H4 (cell line): ENCODE measurements around the gene ENDOG. TPM values are rescaled to one million over a fixed set of nuclear protein-coding genes. Genes with fewer than 3 reads are reported as not detected.
"Not testable (repeated sequence)": the region's sequence is repeated elsewhere in the genome, so short reads cannot be mapped to it uniquely, and the experiment has no call there.

ENCODE experiments used
- DNase-seq: peaks from one replicate; pipeline ENCODE4 v3.0.0-alpha.2; 2015; ENCODE audit warnings: low spot score
- total RNA-seq: library from RNA; depleted of rRNA; stranded (reverse); fragments of >200 nt; shearing (Covaris generic); gene quantifications from 2 replicates; pipeline ENCODE4 v1.2.3, GENCODE V29; 2014; rRNA removed

The ENDOG gene
- 13.5 and 17.4 TPM in 2 replicates for total RNA-seq

DNA sequence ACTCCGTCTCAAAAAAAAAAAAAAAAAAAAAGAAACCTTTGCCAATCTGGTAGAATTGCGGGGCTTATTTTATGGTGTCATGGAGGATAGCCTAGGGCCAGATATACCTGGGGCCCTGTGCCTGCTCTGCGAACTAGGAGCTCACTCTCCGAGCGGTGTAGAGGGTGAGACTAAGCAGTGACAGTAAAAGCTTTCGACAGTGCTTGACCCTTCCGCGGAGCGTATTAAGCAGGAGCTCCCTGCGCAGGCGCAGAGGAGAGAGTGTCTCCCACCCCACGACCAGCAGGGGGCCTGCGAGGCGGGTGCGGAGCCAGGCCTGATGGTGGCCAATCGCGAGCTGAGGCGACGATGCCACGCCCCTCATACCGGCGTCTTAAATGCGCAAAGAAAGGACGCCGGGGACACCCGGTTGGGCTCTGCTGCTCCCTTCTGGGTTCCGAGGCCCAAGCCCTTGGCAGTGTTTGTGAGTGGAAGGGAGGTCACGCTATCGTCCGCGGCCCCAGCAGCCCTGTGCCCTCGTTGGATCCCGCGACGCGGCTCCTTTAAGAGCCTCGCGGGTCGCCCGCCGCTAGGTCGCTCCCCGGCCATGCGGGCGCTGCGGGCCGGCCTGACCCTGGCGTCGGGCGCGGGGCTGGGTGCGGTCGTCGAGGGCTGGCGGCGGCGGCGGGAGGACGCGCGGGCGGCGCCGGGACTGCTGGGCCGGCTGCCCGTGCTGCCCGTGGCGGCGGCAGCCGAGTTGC, at the start of gene ENDOG:
Gene ENDOG, plus strand, starts transcription at position 402 of the 740 bp plus-strand sequence. Its CDS starts 185 bp downstream, at position 587.
- peak; percentile 96 for DNase-seq

GRCh38 chr9:128768606-128769005, 49.7 kb upstream of the ENDOG start:
- DNase-seq: no peak

DNA sequence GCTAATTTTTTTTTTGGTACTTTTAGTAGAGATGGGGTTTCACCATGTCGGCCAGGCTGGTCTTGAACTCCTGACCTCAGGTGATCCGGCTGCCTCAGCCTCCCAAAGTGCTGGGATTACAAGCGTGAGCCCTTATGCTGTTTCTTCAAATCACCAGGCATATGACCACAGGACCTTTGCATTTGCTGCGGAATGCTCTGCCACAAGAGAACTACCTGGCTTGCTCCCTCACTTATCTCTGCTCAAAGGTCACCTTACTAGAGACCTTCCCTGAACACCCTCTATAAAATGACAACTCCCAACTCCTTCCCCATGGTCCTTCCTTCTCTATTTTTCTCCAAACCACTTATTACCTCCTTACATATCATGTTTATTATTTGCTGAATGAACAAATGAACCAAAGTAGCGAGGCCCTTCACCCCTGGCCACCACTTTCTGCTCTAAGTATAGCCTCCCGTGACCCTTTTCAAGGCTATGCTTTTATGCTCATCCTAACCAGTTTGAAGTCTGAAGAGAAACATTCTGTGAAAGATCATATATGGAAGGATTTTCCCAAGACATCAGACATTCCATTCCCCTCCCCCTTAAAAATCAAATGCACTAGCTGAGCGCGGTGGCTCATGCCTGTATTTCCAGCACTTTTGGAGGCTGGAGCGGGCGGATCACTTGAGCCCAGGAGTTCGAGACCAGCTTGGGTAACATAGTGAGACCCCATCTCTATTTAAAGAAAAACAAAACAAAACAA, 47.8 kb upstream of the ENDOG start:
- DNase-seq: no peak

- no peak for DNase-seq
These were observed 47.1 kb upstream of the ENDOG start for GRCh38 chr9:128771094-128771721.

GRCh38 chr9:128771745-128772519, 46.4 kb upstream of the ENDOG start, which contains the start of gene ZER1:
TSS of gene ZER1 (minus strand) at chr9:128771927. CDS start at chr9:128755565, 16,362 bp downstream.
- peak; percentile 72 for DNase-seq

DNA sequence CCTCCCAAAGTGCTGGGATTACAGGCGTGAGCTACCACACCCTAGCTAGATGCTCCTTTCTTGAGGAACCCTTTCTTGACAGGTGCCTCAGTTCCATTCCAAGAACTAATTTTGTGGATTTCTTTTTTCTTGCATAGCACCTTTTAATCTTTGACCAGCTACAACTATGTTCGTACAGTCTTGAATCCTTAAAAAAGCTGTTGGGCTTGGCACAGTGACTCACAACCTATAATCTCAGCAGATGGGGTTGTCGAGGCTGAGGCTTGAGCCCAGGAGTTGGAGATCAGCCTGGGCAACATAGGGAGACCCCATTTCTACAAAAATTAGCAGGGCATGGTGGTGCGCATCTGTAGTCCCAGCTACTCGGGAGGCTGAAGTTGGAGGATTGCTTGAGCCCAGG, 45.3 kb upstream of the ENDOG start:
- no peak for DNase-seq

- DNase-seq: no peak
These were observed 43.5 kb upstream of the ENDOG start for GRCh38 chr9:128774804-128775203.

GRCh38 chr9:128780093-128780492, 38.2 kb upstream of the ENDOG start:
- DNase-seq: not testable (repeated sequence)

DNA sequence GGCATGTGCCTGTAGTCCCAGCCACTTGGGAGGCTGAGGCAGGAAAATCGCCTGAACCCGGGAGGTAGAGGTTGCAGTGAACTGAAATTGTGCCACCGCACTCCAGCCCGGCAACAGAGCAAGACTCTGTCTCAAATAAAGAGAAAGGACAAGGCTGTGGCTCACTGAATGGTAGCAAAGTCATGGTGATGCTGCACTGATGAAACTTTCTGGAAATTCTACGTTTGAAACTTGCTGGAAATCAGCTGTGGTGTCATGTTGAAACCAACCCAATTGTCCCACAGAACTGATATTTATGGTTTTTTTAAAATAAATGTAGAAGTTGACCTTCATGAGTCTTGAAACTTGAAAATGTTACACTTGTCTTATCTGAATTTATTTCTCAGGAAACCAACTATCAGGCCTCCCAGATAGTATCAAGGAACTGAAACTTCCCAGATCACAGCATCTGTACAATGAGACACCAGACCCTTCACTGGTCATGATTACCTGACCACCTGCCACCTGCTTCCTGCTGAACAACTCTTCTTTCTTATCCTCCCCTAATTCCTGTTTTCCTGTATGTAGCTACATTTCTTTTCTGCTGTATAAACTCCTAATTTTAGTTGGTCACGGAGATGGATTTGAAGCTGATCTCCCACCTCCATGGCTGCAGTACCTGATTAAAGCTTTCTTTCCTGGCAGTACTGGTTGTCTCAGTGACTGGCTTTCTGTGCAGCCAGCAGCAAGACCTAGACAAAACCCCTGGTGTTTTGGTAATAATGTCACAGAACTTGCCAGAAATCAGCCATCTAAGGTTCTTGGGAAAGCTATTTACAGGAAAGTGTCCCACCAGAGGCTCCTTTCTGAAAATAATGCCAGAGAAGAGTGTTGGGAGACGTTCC, 36.9 kb upstream of the ENDOG start:
- DNase-seq: no peak

DNA sequence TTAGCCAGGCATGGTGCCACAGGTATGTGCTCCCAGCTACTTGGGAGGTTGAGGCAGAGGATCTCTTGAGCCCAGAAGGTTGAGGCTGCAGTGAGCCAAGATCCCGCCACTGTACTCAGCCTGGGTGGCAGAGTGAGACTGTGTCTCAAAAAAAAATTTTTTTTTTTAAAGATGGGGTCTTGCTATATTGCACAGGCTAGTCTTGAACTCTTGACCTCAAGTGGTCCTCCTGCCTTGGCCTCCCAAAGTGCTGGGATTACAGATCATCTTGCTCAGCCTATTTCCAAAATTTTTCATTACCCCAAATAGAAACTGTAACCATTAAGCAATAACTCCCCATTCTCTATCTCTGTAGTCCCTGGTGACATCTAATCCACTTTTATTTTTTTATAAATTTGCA, 35.6 kb upstream of the ENDOG start:
- no peak for DNase-seq

DNA sequence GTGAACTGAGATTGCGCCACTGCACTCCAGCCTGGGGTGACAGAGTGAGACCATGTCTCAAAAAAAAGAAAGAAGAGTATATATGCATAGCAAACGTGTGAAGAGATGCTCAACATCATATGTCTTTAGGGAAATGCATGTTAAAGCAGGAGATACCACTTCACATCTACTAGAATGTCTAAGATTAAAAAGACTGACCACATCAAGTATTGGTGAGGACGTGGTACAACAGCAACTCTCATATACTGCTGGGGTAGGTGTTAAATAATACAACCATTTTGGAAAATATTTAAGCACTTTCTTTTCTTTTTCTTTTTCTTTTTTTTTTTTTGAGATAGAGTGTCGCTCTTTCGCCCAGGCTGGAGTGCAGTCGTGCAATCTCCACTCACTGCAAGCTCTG, 32.9 kb upstream of the ENDOG start:
- no peak for DNase-seq

DNA sequence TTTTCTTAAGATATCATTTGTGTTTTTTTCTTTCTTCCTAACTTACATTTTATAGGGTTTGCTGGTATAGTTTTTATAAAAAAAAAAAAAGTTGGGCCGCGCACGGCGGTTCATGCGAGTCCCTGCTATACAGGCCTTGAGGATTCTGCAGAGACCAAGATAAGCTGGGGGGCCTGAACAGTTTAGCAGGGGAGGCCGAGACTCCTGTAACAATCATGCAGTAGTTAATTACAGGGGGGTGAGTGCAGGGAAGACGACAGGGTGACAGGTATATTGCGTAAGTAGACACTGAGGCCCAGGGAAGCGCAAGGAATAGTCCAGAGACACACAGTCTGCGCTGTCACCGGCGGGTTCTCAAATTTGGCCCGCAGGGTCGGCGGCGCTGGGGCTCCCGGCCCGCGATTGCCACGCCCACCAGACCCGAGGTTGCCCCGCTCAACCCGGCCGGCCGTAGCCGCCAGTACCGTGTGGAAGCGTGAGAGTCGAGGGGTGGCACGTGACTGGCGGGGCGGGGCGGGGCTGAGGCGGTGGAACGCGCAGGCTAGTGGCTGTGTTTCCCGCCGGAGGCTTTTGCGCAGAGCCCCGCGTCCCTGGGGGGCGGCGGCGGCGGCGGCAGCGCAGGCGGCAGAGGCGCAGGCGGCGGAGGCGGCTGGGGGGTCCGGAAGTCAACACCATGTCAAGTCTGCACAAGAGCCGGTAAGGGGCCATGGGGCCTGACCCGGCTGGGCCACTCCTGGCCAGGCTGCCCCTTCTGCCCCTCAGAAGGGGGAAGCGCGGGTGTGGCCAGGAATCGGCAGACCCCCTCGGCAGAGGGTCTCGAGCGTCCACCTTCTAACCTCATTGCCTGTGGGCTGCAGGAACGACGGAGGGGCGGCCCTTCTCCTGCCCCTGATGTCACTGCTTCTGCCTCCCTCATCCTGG, 31.4 kb upstream of the ENDOG start, which contains the start of gene TBC1D13:
Gene TBC1D13, plus strand, starts transcription at position 573 of the 921 bp plus-strand sequence. Its CDS starts 101 bp downstream, at position 674.
- DNase-seq: peak; percentile 73

DNA sequence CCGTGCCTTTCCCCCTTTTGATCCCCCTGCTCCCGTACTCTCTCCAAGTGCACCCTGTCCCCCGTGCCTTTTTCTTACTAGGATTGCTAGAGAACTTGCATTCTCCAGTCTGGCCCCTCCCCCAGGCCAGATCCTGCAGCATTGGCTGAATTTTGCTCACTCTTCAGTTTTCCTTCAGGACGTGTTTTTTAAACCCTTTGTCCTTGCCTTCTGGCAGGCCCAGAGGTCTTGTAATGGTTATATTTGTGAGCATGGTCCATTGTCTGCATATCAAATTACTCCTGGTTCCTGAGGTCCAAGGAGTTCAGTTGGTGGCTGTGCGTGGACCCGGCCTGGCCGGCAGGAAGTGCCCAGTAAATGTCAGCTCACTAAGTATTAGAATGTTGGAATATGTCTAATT, 30.6 kb upstream of the ENDOG start:
- DNase-seq: no peak

GRCh38 chr9:128788445-128788844, 29.9 kb upstream of the ENDOG start:
- no peak for DNase-seq

DNA sequence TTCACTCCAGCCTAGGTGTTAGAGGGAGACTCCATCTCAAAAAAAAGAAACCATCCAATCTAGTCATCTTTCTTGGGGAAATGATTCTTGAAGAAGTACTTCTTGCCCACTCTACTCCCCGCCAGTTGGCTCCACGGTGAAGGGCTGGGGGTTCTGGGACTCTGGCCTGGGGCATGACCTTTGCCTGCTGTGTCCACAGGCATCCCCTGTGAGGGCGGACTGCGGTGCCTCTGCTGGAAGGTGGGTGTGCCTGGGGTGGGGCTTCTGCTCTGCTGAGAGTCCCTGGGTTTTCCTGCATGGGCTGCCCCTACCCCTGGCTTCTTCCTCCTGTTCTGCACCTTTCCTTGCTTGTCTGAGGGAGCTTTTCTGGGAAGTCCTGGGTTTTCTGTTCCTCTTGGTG, 27.8 kb upstream of the ENDOG start:
- DNase-seq: no peak

GRCh38 chr9:128792134-128792533, 26.2 kb upstream of the ENDOG start:
- no peak for DNase-seq

GRCh38 chr9:128792978-128793686, 25.2 kb upstream of the ENDOG start:
- no peak for DNase-seq

- DNase-seq: not testable (repeated sequence)
These were observed 23.3 kb upstream of the ENDOG start for GRCh38 chr9:128794961-128795360.

- no peak for DNase-seq
These were observed 19.4 kb upstream of the ENDOG start for GRCh38 chr9:128798896-128799295.
